ENCODE measurements around the gene ATXN8OS.

GRCh38 chr13:70107498-70108281, at the start of gene ATXN8OS:
- TF ChIP-seq CTCF (IDR thresholded peaks at IDR 0.05; ENCODE audit: poor library complexity), result no peak
- no peak for TF ChIP-seq EZH2phosphoT487 (IDR thresholded peaks at IDR 0.05; ENCODE audit: low read depth, severe bottlenecking, unreplicated experiment)
